Measurements from ENCODE around the gene MTARC1. TPM values are rescaled to one million over a fixed set of nuclear protein-coding genes. Genes with fewer than 3 reads are reported as not detected.
A peak's percentile ranks its signal among the peaks of the same experiment; 100 is the strongest.

MTARC1 gene
- total and polyA plus RNA-seq, 2 experiments from 2014 or later: 0.22 to 0.66 TPM

- Histone ChIP-seq H3K36me3 (ENCODE audit: low read depth) (no peaks in the 10 kb centered on the region), H3K27ac (no peak overlapping the region), H3K4me3 (0 out of 2 replicates have a peak overlapping the region, but pooled peaks have one; percentile 39), H2AFZ (peak overlapping the region; percentile 52; the same call in 1 of the 2 replicates), H3K9me3 (ENCODE audit: low read depth) (no peaks in the 10 kb centered on the region), H3K4me1 (ENCODE audit: insufficient read depth) (no peaks in the 10 kb centered on the region), H4K20me1 (ENCODE audit: insufficient read depth) (no peaks in the 10 kb centered on the region), H3K9ac (no peak overlapping the region), H3K79me2 (ENCODE audit: insufficient read depth) (no peaks in the 10 kb centered on the region), H3K9me2 (ENCODE audit: insufficient read depth) (no peaks in the 10 kb centered on the region), H3F3A (ENCODE audit: insufficient read depth) (no peaks in the 10 kb centered on the region), H3K4me2 (ENCODE audit: unreplicated experiment) (peak overlapping the region; percentile 44), H3K27me3 (replicated peaks; ENCODE audit: insufficient read depth) (peaks cover 10% of the 10 kb centered on the region; the same call in 1 of the 2 replicates)
- in situ Hi-C loops (cut with MboI): no loop called here
- 14 to 15% methylated on average over 20 of the region's 20 CpGs for WGBS, 2 experiments (ENCODE audit: low coverage in 1 of 2, low lambda C conversion rate in 2 of 2, missing lambda C conversion rate in 2 of 2)
- peak; percentile 90 for DNase-seq
- TF ChIP-seq EZH2 (IDR thresholded peaks at IDR 0.05; ENCODE audit: insufficient read depth, poor library complexity, severe bottlenecking): no peak
- TF ChIP-seq EZH2phosphoT487 (IDR thresholded peaks at IDR 0.05; ENCODE audit: insufficient read depth, low read depth): no peak
These were observed 23.5 kb downstream of the MTARC1 start for GRCh38 chr1:220810179-220810653.

- no peak overlapping the region for H3K27ac ChIP-seq
- in situ Hi-C loops (cut with MboI): no loop called here
- H4K20me1 ChIP-seq (ENCODE audit: insufficient read depth): no peaks in the 10 kb centered on the region
- H3K9me3 ChIP-seq (ENCODE audit: low read depth): no peaks in the 10 kb centered on the region
- no peak overlapping the region for H2AFZ ChIP-seq
- H3K4me3 ChIP-seq: no peak overlapping the region
- no peak overlapping the region for H3K4me2 ChIP-seq (ENCODE audit: unreplicated experiment)
- H3K79me2 ChIP-seq (ENCODE audit: insufficient read depth): no peaks in the 10 kb centered on the region
- peaks cover 10% of the 10 kb centered on the region; the same call in 1 of the 2 replicates for H3K27me3 ChIP-seq (replicated peaks; ENCODE audit: insufficient read depth)
- no peaks in the 10 kb centered on the region for H3K4me1 ChIP-seq (ENCODE audit: insufficient read depth)
- H3K9ac ChIP-seq: no peak overlapping the region
- no peaks in the 10 kb centered on the region for H3K36me3 ChIP-seq (ENCODE audit: low read depth)
- no peaks in the 10 kb centered on the region for H3F3A ChIP-seq (ENCODE audit: insufficient read depth)
- DNase-seq: no peak
- H3K9me2 ChIP-seq (ENCODE audit: insufficient read depth): no peaks in the 10 kb centered on the region
- 64 to 76% methylated on average over 2 of the region's 2 CpGs for WGBS, 2 experiments (ENCODE audit: low coverage in 1 of 2, low lambda C conversion rate in 2 of 2, missing lambda C conversion rate in 2 of 2)
- TF ChIP-seq EZH2 (IDR thresholded peaks at IDR 0.05; ENCODE audit: insufficient read depth, poor library complexity, severe bottlenecking) (no peak), EZH2phosphoT487 (IDR thresholded peaks at IDR 0.05; ENCODE audit: insufficient read depth, low read depth) (no peak)
These were observed 24.2 kb downstream of the MTARC1 start for GRCh38 chr1:220810963-220811362.

- DNase-seq: no peak
- no peaks in the 10 kb centered on the region for H4K20me1 ChIP-seq (ENCODE audit: insufficient read depth)
- H3K9me3 ChIP-seq (ENCODE audit: low read depth): no peaks in the 10 kb centered on the region
- TF ChIP-seq EZH2 (IDR thresholded peaks at IDR 0.05; ENCODE audit: insufficient read depth, poor library complexity, severe bottlenecking) (no peak), EZH2phosphoT487 (IDR thresholded peaks at IDR 0.05; ENCODE audit: insufficient read depth, low read depth) (no peak)
- H2AFZ ChIP-seq: no peak overlapping the region
- H3K4me1 ChIP-seq (ENCODE audit: insufficient read depth): no peaks in the 10 kb centered on the region
- no peak overlapping the region for H3K27ac ChIP-seq
- no peak overlapping the region for H3K9ac ChIP-seq
- no peaks in the 10 kb centered on the region for H3K79me2 ChIP-seq (ENCODE audit: insufficient read depth)
- H3K36me3 ChIP-seq (ENCODE audit: low read depth): no peaks in the 10 kb centered on the region
- in situ Hi-C loops (cut with MboI): no loop called here
- peaks cover 10% of the 10 kb centered on the region; the same call in 1 of the 2 replicates for H3K27me3 ChIP-seq (replicated peaks; ENCODE audit: insufficient read depth)
- 78 to 84% methylated on average over 5 of the region's 5 CpGs for WGBS, 2 experiments (ENCODE audit: low coverage in 1 of 2, low lambda C conversion rate in 2 of 2, missing lambda C conversion rate in 2 of 2)
- H3K4me2 ChIP-seq (ENCODE audit: unreplicated experiment): no peak overlapping the region
- no peaks in the 10 kb centered on the region for H3F3A ChIP-seq (ENCODE audit: insufficient read depth)
- H3K4me3 ChIP-seq: no peak overlapping the region
- H3K9me2 ChIP-seq (ENCODE audit: insufficient read depth): no peaks in the 10 kb centered on the region
These were observed 25.0 kb downstream of the MTARC1 start for GRCh38 chr1:220811695-220812094.

- no peak overlapping the region for H3K4me2 ChIP-seq (ENCODE audit: unreplicated experiment)
- H3K4me3 ChIP-seq: no peak overlapping the region
- H2AFZ ChIP-seq: no peak overlapping the region
- no peaks in the 10 kb centered on the region for H3K9me2 ChIP-seq (ENCODE audit: insufficient read depth)
- peaks cover 10% of the 10 kb centered on the region; the same call in 1 of the 2 replicates for H3K27me3 ChIP-seq (replicated peaks; ENCODE audit: insufficient read depth)
- TF ChIP-seq EZH2 (IDR thresholded peaks at IDR 0.05; ENCODE audit: insufficient read depth, poor library complexity, severe bottlenecking): no peak
- no peak for TF ChIP-seq EZH2phosphoT487 (IDR thresholded peaks at IDR 0.05; ENCODE audit: insufficient read depth, low read depth)
- in situ Hi-C loops (cut with MboI): no loop called here
- H3K79me2 ChIP-seq (ENCODE audit: insufficient read depth): no peaks in the 10 kb centered on the region
- H4K20me1 ChIP-seq (ENCODE audit: insufficient read depth): no peaks in the 10 kb centered on the region
- H3K9me3 ChIP-seq (ENCODE audit: low read depth): no peaks in the 10 kb centered on the region
- no peak overlapping the region for H3K27ac ChIP-seq
- H3K36me3 ChIP-seq (ENCODE audit: low read depth): no peaks in the 10 kb centered on the region
- 61 to 63% methylated on average over 6 of the region's 6 CpGs for WGBS, 2 experiments (ENCODE audit: low coverage in 1 of 2, low lambda C conversion rate in 2 of 2, missing lambda C conversion rate in 2 of 2)
- no peaks in the 10 kb centered on the region for H3K4me1 ChIP-seq (ENCODE audit: insufficient read depth)
- H3F3A ChIP-seq (ENCODE audit: insufficient read depth): no peaks in the 10 kb centered on the region
- no peak overlapping the region for H3K9ac ChIP-seq
- DNase-seq: no peak
These were observed 25.6 kb downstream of the MTARC1 start for GRCh38 chr1:220812308-220812707.

Measured in GM23248 (cell line).